ENCODE data around the gene TXNRD3. TPM values are rescaled to one million over a fixed set of nuclear protein-coding genes. Genes with fewer than 3 reads are reported as not detected.

Gene TXNRD3
- total RNA-seq, 1 experiment from 2014 or later: 6.9 TPM

DNA sequence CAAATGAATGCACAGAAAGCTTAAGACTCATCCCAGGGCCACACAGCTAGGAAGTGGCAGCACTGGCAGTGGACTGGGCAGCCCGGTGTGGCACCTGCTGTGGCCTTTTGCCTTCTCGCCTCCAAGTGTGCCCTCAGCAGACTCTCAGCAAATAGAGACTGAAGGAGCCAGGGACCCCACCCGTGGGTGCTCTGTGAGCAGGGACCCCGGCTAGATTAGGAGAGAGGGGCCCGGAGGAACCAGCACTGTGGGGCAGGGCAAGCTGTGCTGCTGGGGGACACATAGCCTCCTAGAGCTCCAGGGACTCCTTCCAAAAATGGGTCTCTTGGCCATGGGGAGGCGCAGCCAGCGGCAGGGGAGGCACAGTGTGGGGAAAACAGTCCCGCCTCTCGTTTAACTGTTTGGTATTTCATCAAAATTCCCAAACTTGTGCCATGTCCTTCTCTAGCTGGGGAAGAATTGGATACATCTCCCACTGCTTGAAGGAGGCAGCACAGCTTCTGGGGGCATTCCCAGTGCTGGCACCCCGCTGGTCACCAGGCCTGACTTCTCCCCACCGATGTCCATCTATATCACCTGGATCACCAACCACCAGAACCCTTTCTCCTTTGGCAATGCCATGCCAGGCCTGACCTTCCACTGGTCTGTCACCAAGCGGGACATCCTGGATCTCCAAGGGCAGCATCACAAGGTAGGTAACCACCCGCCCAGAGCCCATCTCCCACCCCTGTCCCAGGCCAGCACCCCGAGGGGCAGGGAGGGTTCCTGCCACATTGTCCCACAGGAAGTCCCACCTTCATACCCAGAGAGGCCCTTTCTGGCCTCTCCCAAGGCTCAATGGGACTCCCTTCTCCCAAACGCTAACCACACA is 12.0 kb upstream of the TXNRD3 start:
- no peaks in the 10 kb centered on the region for H3K27me3 Mint-ChIP-seq (ENCODE audit: low read depth)
- DNase-seq (ENCODE audit: low spot score): no peak
- no peak for ATAC-seq
- H3K4me3 Mint-ChIP-seq: no peak overlapping the region
- H3K36me3 Mint-ChIP-seq: no peaks in the 10 kb centered on the region
- ChIA-PET CTCF (no interaction called here), POLR2A (no interaction called here)
- H3K9me3 Mint-ChIP-seq: no peaks in the 10 kb centered on the region
- TF ChIP-seq MXD4 (CRISPR knock-in tag; IDR thresholded peaks at IDR 0.05; ENCODE audit: borderline replicate concordance) (no peak), RELA (CRISPR knock-in tag; IDR thresholded peaks at IDR 0.05; ENCODE audit: borderline replicate concordance) (no peak), ZNF317 (CRISPR knock-in tag; IDR thresholded peaks at IDR 0.05; ENCODE audit: borderline replicate concordance, low read depth) (no peak), ZNF423 (CRISPR knock-in tag; IDR thresholded peaks at IDR 0.05) (no peak), FOXJ3 (CRISPR knock-in tag; IDR thresholded peaks at IDR 0.05; ENCODE audit: borderline replicate concordance) (no peak), ZNF396 (CRISPR knock-in tag; IDR thresholded peaks at IDR 0.05; ENCODE audit: borderline replicate concordance) (no peak), CBFB (CRISPR knock-in tag; IDR thresholded peaks at IDR 0.05; ENCODE audit: low read depth) (no peak), HMGA2 (CRISPR knock-in tag; IDR thresholded peaks at IDR 0.05) (no peak)
- TF ChIP-seq, protein P1, sequence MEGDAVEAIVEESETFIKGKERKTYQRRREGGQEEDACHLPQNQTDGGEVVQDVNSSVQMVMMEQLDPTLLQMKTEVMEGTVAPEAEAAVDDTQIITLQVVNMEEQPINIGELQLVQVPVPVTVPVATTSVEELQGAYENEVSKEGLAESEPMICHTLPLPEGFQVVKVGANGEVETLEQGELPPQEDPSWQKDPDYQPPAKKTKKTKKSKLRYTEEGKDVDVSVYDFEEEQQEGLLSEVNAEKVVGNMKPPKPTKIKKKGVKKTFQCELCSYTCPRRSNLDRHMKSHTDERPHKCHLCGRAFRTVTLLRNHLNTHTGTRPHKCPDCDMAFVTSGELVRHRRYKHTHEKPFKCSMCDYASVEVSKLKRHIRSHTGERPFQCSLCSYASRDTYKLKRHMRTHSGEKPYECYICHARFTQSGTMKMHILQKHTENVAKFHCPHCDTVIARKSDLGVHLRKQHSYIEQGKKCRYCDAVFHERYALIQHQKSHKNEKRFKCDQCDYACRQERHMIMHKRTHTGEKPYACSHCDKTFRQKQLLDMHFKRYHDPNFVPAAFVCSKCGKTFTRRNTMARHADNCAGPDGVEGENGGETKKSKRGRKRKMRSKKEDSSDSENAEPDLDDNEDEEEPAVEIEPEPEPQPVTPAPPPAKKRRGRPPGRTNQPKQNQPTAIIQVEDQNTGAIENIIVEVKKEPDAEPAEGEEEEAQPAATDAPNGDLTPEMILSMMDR (IDR thresholded peaks at IDR 0.05): no peak
- TF ChIP-seq, protein P2, sequence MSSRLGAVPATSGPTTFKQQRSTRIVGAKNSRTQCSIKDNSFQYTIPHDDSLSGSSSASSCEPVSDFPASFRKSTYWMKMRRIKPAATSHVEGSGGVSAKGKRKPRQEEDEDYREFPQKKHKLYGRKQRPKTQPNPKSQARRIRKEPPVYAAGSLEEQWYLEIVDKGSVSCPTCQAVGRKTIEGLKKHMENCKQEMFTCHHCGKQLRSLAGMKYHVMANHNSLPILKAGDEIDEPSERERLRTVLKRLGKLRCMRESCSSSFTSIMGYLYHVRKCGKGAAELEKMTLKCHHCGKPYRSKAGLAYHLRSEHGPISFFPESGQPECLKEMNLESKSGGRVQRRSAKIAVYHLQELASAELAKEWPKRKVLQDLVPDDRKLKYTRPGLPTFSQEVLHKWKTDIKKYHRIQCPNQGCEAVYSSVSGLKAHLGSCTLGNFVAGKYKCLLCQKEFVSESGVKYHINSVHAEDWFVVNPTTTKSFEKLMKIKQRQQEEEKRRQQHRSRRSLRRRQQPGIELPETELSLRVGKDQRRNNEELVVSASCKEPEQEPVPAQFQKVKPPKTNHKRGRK (CRISPR knock-in tag; IDR thresholded peaks at IDR 0.05; ENCODE audit: borderline replicate concordance): no peak
- H3K27ac Mint-ChIP-seq: no peak overlapping the region
- H3K4me1 Mint-ChIP-seq: peaks cover 6% of the 10 kb centered on the region

DNA sequence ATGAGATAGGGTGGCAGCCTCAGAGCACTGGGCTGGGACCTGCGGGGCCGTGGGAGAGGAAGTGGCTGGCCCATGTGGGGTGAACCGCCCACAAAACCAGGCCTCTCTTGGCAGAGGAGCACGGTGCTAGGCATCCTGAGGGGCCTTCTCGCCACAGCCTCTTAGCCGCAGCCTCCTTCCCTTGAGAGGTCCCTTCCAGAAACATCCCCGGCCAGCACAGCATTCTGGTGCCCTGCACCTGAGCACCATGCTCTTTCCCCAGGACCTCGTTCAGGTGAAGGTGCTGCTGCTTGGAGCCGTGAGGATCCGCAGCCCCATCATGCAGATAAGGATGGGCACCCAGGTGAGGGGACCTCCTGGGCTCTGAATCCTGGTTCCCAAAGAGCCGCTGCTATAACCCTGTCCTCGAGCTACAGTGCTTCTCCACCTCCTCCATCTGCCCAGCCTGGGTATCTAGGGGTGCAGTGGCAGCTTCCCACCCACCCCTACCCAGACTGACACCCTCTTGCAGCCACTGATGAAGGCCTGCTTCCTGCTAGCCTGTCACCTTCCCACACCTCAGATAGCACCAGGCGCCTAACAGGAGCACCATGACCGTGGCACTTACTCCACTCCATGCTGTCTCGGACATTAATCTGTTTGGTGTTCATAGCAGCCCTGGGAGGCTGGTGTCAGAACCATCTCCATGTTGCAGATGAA is 11.2 kb upstream of the TXNRD3 start:
- Mint-ChIP-seq H3K4me3 (no peak overlapping the region), H3K36me3 (no peaks in the 10 kb centered on the region), H3K4me1 (peaks cover 4% of the 10 kb centered on the region), H3K27me3 (ENCODE audit: low read depth) (no peaks in the 10 kb centered on the region), H3K9me3 (no peaks in the 10 kb centered on the region), H3K27ac (no peak overlapping the region)
- ATAC-seq (no peak), DNase-seq (ENCODE audit: low spot score) (no peak)
- ChIA-PET CTCF (no interaction called here), POLR2A (no interaction called here)
- TF ChIP-seq, protein P3, sequence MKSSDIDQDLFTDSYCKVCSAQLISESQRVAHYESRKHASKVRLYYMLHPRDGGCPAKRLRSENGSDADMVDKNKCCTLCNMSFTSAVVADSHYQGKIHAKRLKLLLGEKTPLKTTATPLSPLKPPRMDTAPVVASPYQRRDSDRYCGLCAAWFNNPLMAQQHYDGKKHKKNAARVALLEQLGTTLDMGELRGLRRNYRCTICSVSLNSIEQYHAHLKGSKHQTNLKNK (CRISPR knock-in tag; IDR thresholded peaks at IDR 0.05): no peak
- TF ChIP-seq RORB (CRISPR knock-in tag; IDR thresholded peaks at IDR 0.05) (no peak), ELF4 (CRISPR knock-in tag; IDR thresholded peaks at IDR 0.05; ENCODE audit: low read depth) (no peak), TCF7 (CRISPR knock-in tag; IDR thresholded peaks at IDR 0.05; ENCODE audit: low read depth) (no peak), CBFB (CRISPR knock-in tag; IDR thresholded peaks at IDR 0.05; ENCODE audit: low read depth) (no peak), RELA (CRISPR knock-in tag; IDR thresholded peaks at IDR 0.05; ENCODE audit: borderline replicate concordance) (no peak), GRHL2 (CRISPR knock-in tag; IDR thresholded peaks at IDR 0.05; ENCODE audit: insufficient replicate concordance, severe bottlenecking) (no peak), GABPB1 (CRISPR knock-in tag; IDR thresholded peaks at IDR 0.05) (no peak), ZNF396 (CRISPR knock-in tag; IDR thresholded peaks at IDR 0.05; ENCODE audit: borderline replicate concordance) (no peak)
- TF ChIP-seq, protein P4, sequence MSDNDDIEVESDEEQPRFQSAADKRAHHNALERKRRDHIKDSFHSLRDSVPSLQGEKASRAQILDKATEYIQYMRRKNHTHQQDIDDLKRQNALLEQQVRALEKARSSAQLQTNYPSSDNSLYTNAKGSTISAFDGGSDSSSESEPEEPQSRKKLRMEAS (CRISPR knock-in tag; IDR thresholded peaks at IDR 0.05): no peak
- TF ChIP-seq, protein P1 (IDR thresholded peaks at IDR 0.05): no peak
- TF ChIP-seq, protein P5, sequence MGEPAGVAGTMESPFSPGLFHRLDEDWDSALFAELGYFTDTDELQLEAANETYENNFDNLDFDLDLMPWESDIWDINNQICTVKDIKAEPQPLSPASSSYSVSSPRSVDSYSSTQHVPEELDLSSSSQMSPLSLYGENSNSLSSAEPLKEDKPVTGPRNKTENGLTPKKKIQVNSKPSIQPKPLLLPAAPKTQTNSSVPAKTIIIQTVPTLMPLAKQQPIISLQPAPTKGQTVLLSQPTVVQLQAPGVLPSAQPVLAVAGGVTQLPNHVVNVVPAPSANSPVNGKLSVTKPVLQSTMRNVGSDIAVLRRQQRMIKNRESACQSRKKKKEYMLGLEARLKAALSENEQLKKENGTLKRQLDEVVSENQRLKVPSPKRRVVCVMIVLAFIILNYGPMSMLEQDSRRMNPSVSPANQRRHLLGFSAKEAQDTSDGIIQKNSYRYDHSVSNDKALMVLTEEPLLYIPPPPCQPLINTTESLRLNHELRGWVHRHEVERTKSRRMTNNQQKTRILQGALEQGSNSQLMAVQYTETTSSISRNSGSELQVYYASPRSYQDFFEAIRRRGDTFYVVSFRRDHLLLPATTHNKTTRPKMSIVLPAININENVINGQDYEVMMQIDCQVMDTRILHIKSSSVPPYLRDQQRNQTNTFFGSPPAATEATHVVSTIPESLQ (CRISPR knock-in tag; IDR thresholded peaks at IDR 0.05): no peak
- TF ChIP-seq, protein P6, sequence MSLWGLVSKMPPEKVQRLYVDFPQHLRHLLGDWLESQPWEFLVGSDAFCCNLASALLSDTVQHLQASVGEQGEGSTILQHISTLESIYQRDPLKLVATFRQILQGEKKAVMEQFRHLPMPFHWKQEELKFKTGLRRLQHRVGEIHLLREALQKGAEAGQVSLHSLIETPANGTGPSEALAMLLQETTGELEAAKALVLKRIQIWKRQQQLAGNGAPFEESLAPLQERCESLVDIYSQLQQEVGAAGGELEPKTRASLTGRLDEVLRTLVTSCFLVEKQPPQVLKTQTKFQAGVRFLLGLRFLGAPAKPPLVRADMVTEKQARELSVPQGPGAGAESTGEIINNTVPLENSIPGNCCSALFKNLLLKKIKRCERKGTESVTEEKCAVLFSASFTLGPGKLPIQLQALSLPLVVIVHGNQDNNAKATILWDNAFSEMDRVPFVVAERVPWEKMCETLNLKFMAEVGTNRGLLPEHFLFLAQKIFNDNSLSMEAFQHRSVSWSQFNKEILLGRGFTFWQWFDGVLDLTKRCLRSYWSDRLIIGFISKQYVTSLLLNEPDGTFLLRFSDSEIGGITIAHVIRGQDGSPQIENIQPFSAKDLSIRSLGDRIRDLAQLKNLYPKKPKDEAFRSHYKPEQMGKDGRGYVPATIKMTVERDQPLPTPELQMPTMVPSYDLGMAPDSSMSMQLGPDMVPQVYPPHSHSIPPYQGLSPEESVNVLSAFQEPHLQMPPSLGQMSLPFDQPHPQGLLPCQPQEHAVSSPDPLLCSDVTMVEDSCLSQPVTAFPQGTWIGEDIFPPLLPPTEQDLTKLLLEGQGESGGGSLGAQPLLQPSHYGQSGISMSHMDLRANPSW (CRISPR knock-in tag; conservative IDR thresholded peaks at IDR 0.05; ENCODE audit: low read depth): no peak
- TF ChIP-seq, protein P7, sequence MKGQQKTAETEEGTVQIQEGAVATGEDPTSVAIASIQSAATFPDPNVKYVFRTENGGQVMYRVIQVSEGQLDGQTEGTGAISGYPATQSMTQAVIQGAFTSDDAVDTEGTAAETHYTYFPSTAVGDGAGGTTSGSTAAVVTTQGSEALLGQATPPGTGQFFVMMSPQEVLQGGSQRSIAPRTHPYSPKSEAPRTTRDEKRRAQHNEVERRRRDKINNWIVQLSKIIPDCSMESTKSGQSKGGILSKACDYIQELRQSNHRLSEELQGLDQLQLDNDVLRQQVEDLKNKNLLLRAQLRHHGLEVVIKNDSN (CRISPR knock-in tag; IDR thresholded peaks at IDR 0.05): no peak

Measured in WTC11 (cell line).